Heart left ventricle (tissue), 16 donors: Measurements from ENCODE around the gene SREK1. TPM values are rescaled to one million over a fixed set of nuclear protein-coding genes. Genes with fewer than 3 reads are reported as not detected.

Experiments
- ATAC-seq, 4 donors: fragments of 200-7000 bp; cut with Tn5 transposase; one replicate each; pipeline ENCODE4 v1.9.1; 2020 to 2022; ENCODE audit warnings: moderate library complexity in 4 of 4, mild to moderate bottlenecking in 3 of 4, moderate number of reproducible peaks in 1 of 4
- DNase-seq, 5 donors: peaks; one replicate each; pipeline ENCODE4 v3.0.0-alpha.2; 2020
- H3K27ac ChIP-seq, 12 donors: fragments of 200-600 bp; sonication (generic) in 4 of 12; one replicate each; pipeline versions ENCODE4 v1.5.0 to v1.8.0; 2016 to 2022; ENCODE audit warnings: mild to moderate bottlenecking in 2 of 12
- H3K27me3 ChIP-seq, 9 donors: fragments of 200-600 bp; sonication (generic) in 2 of 9; one replicate each; pipeline versions ENCODE4 v1.5.1 to v1.8.0; 2016 to 2022; ENCODE audit warnings: mild to moderate bottlenecking in 3 of 9
- H3K36me3 ChIP-seq, 9 donors: fragments of 200-600 bp; sonication (generic) in 2 of 9; one replicate each; pipeline versions ENCODE4 v1.5.0 to v1.8.0; 2018 to 2022; ENCODE audit warnings: mild to moderate bottlenecking in 2 of 9
- H3K4me1 ChIP-seq, 12 donors: fragments of 200-600 bp; sonication (generic) in 4 of 12; one replicate each; pipeline versions ENCODE4 v1.5.0 to v1.8.0; 2016 to 2022; ENCODE audit warnings: mild to moderate bottlenecking in 3 of 12
- H3K4me3 ChIP-seq, 12 donors: fragments of 200-600 bp; sonication (generic) in 4 of 12; one replicate each; pipeline versions ENCODE4 v1.5.0 to v1.8.0; 2017 to 2022; ENCODE audit warnings: mild to moderate bottlenecking in 9 of 12, moderate library complexity in 4 of 12
- H3K9me3 ChIP-seq, 12 donors: fragments of 200-600 bp; sonication (generic) in 4 of 12; one replicate each; pipeline versions ENCODE4 v1.5.0 to v1.8.0; 2016 to 2022; ENCODE audit warnings: mild to moderate bottlenecking in 1 of 12
- POLR2A ChIP-seq, 2 donors: fragments of 450-650 bp; IDR thresholded peaks; one replicate each; pipeline ENCODE4 v1.6.1; 2017; ENCODE audit warnings: antibody characterized with exemption in 2 of 2, mild to moderate bottlenecking in 2 of 2, moderate library complexity in 2 of 2
- WGBS, 4 donors: extraction: QIAGEN DNeasy Blood & Tissue Kit in 2 of 4; methylation state at CpG; one replicate each; pipeline versions ENCODE4 v1.1.5 to v1.1.7; 2013 to 2018; 5-methylcytosine and 5-hydroxymethylcytosine counted together
- intact Hi-C, 10 donors: fragments of 100-400 bp; cut with DNase I; formaldehyde crosslinking; loops; one replicate each; pipeline versions ENCODE4 v1.11.1 to v1.14.2; 2022
- polyA plus RNA-seq, 2 donors: library from polyadenylated mRNA; stranded (reverse); fragments of 200-250 nt; gene quantifications; one replicate each; pipeline ENCODE4 v1.2.3, GENCODE V29; 2013
- total RNA-seq, 9 donors: library from RNA; depleted of rRNA in 2 of 9; stranded (reverse); fragments of >200 nt in 2 of 9; fragmentation: NEBNext Ultra II Directional in 3 of 9; extraction: Animal tissue kit (Norgen Biotek cat#: 25700) in 3 of 9; gene quantifications; one replicate each; pipeline versions ENCODE4 v1.1.0 to v1.2.4, GENCODE V29; 2016 to 2023
- TF ChIP-seq, protein P1 (sequence below), 12 donors: fragments of 200-600 bp; sonication (generic) in 4 of 12; IDR thresholded peaks; one replicate each; pipeline versions ENCODE4 v1.5.0 to v1.8.0; 2018 to 2022; ENCODE audit warnings: antibody characterized with exemption in 12 of 12, mild to moderate bottlenecking in 5 of 12
- donor health status: ischemic (EF 13 %, LVEDD 7.1; RV severe dilation, severe dysfunction).
- donor health status: healthy with polysubstance abuse.
- donor health status: DM: no; HTN: yes; CAD: no.
- donor health status: DM: no; HTN: no; CAD: no.
- donor health status: ischemic (EF 25% LVEDD 6.9; RV normal size, moderate dysfunction).
- donor health status: ischemic (EF 25% LVEDD 5.7; RV mildly dilated, moderate dysfunction).
- donor health status: healthy.
- donor health status: DM: yes; HTN: yes; CAD: no.
- donor health status: ischemic (EF 35%, LVEDD 5.7; RV mildly dilated, moderate dysfunction).
- donor health status: nonischemic (EF 11% LVEDD 7.7; RV severe dilation, severe dysfunction).
- donor health status: DM: yes; HTN: yes; CAD: no.
- donor health status: PGD.
- donor health status: ischemic (EF 29% LVEDD 5.4; RV normal size, mild dysfunction).
- donor health status: nonischemic (EF 23%, LVEDD 6.1; RV moderate dilation, normal function).

The SREK1 gene
- total and polyA plus RNA-seq, 11 donors, result 13.5 to 34.2 (median 28.0) TPM

DNA sequence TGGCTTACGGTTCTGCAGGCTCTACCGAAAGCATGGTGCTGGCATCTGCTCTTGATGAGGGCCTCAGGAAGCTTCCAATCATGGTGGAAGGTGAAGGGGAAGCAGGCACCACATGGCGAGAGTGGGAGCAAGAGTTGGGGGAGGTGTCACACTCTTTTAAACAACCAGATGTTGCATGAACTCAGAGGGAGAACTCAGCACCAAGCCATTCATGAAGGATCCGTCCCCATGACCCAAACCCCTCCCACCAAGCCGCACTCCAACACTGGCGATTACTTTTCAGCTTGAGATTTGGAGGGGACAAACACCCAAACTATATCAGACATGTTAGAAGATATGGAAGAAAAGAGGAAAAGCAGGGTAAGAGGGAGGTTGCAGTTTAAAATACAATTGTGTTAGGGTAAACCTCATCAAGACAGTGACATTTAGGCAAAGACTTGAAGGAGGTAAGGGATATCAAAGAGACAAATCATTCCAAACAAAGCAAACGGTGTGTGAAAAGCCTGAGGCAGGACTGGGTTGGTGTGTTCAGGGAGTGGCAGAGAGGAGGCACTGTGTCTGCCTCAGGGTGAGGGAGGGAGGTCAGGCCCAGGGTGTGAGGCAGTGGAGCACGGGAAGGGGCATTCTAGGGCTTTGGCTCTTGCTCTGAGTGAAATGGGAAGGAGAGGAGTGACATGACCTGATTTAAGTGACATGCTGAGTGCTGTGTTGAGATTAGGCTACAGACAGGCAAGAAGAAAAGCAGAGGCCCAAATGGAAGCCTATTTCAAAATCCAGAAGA, 80.9 kb downstream of the SREK1 start:
- Histone ChIP-seq H3K4me3 (no peak overlapping the region), H3K27ac (no peak overlapping the region), H3K4me1 (no peaks in the 10 kb centered on the region), H3K27me3 (no peaks in the 10 kb centered on the region), H3K36me3 (no peaks in the 10 kb centered on the region), H3K9me3 (peaks cover 0 to 14% (median 0%) of the 10 kb centered on the region in 12 donors)
- DNase-seq, result no peak
- peak in 1 of 4 donors; percentile 45 for ATAC-seq
- intact Hi-C loops, result no loop called here
- no peak for TF ChIP-seq POLR2A (IDR thresholded peaks at IDR 0.05)
- TF ChIP-seq, protein P1, sequence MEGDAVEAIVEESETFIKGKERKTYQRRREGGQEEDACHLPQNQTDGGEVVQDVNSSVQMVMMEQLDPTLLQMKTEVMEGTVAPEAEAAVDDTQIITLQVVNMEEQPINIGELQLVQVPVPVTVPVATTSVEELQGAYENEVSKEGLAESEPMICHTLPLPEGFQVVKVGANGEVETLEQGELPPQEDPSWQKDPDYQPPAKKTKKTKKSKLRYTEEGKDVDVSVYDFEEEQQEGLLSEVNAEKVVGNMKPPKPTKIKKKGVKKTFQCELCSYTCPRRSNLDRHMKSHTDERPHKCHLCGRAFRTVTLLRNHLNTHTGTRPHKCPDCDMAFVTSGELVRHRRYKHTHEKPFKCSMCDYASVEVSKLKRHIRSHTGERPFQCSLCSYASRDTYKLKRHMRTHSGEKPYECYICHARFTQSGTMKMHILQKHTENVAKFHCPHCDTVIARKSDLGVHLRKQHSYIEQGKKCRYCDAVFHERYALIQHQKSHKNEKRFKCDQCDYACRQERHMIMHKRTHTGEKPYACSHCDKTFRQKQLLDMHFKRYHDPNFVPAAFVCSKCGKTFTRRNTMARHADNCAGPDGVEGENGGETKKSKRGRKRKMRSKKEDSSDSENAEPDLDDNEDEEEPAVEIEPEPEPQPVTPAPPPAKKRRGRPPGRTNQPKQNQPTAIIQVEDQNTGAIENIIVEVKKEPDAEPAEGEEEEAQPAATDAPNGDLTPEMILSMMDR (IDR thresholded peaks at IDR 0.05), result no peak
- 82 to 86% (median 84%) methylated on average over 8 of the region's 8 CpGs for WGBS, 4 donors

DNA sequence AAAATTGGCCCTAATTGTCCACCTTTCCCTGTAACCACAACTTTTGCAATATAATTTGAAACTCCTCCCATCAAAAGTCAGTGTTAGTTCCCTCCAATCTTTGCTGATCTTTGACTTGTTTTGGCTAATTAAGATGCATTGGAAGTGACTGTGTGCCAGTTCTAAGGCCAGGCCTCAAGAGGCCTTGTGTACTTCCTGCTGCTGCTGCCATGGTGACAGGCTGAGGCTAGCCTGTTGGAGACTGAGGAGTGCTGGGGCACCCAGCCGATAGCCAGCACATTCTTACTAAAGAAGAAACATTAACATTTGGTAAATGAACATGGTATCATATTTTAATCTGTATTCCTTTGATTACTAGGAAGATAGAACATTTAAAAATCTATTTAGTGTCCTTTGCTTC, 86.5 kb downstream of the SREK1 start:
- WGBS, 4 donors, result 79 to 87% (median 84%) methylated on average over 1 of the region's 1 CpG
- TF ChIP-seq POLR2A (IDR thresholded peaks at IDR 0.05), result no peak
- TF ChIP-seq, protein P1 (IDR thresholded peaks at IDR 0.05), result no peak
- intact Hi-C loops, result no loop called here
- DNase-seq, result no peak
- Histone ChIP-seq H3K4me3 (no peak overlapping the region), H3K4me1 (no peaks in the 10 kb centered on the region), H3K27ac (no peak overlapping the region), H3K27me3 (no peaks in the 10 kb centered on the region), H3K9me3 (peaks cover 0 to 12% (median 0%) of the 10 kb centered on the region in 12 donors), H3K36me3 (no peaks in the 10 kb centered on the region)
- ATAC-seq, result no peak

DNA sequence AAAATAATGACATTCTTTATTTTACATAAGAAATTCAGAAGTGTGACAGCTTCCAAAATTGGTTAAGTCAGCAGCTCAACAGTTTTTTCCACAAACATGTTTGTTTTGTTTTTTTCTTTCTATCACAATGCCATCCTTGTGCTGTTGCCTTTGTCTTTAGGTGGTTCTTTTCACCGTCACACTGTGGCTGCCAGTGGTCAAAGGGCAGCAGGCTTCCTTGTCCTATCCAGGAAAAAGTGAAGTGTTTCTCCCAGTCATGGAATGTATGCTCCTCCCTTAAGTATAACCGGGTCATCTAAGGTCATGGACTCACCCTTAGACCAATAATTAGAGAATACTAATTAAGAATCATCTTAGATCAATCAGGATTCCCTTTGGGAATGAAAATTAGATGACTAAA, 87.4 kb downstream of the SREK1 start:
- Histone ChIP-seq H3K27me3 (peaks cover 0 to 6% (median 0%) of the 10 kb centered on the region in 9 donors), H3K36me3 (no peaks in the 10 kb centered on the region), H3K4me1 (no peaks in the 10 kb centered on the region), H3K27ac (no peak overlapping the region), H3K4me3 (no peak overlapping the region), H3K9me3 (peaks cover 0 to 4% (median 0%) of the 10 kb centered on the region in 12 donors)
- TF ChIP-seq POLR2A (IDR thresholded peaks at IDR 0.05), result no peak
- TF ChIP-seq, protein P1 (IDR thresholded peaks at IDR 0.05), result no peak
- DNase-seq (no peak), ATAC-seq (no peak)
- WGBS, 4 donors, result 66 to 71% (median 68%) methylated on average over 2 of the region's 2 CpGs
- intact Hi-C loops, result no loop called here

DNA sequence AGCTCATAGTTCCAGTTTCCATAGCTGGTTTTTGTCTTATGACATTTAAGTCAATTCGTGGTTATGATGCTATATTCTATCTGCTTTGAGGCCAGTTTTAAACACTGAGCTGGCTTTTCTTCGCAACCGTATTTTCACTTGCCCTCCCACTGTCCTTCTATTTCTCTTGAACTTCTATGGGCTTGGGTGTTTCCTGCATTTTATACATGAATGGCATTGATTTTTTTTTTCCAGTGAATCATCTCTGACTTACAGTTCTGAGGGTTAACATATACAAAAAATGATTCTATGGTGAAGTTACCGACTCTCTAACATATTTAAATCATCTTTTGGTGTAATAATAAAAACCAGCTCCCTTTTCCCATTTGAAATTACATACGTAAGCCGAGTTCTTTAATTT, 88.2 kb downstream of the SREK1 start:
- no peaks in the 10 kb centered on the region for H3K36me3 ChIP-seq
- intact Hi-C loops, result no loop called here
- WGBS, 4 donors, result 85 to 92% (median 88%) methylated on average over 6 of the region's 6 CpGs
- no peak for TF ChIP-seq POLR2A (IDR thresholded peaks at IDR 0.05)
- TF ChIP-seq, protein P1 (IDR thresholded peaks at IDR 0.05), result no peak
- H3K27ac ChIP-seq, result no peak overlapping the region
- no peak overlapping the region for H3K4me3 ChIP-seq
- DNase-seq (no peak), ATAC-seq (no peak)
- H3K9me3 ChIP-seq, result peaks cover 0 to 4% (median 0%) of the 10 kb centered on the region in 12 donors
- peaks cover 0 to 6% (median 0%) of the 10 kb centered on the region in 9 donors for H3K27me3 ChIP-seq
- no peaks in the 10 kb centered on the region for H3K4me1 ChIP-seq
